ENCODE results near the gene SYT1. TPM values are rescaled to one million over a fixed set of nuclear protein-coding genes. Genes with fewer than 3 reads are reported as not detected.

SYT1 gene
- total RNA-seq = under 1 TPM; under 0.01 to 0.34 TPM

DNA sequence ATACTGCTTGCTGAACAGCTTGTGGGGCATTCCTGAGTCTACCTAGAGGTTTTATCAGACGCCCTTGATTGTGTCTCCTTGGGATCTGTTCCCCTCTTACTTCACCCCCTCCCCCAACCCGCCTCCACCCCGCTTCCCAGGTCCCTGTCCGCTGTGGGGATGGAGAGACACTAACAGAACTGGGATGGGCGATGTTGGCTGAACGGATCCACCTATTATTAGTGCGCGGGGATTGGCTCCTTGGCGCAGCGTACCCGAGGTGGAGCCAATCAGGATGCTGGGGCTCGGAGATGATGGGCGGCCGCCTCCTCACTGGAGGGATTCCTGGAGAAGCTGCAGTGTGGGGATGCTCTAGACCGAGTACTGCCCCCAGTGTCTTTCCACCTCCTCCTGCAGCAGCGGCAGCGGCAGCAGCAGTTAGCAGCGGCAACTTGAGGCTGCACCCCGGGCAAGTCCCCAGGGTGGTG, at the start of gene SYT1:
SYT1 (plus strand) TSS at position 372 of the 467 bp plus-strand sequence.

Small RNA genes lying within 50 kb of the gene (small RNA-seq; reads per million reads assigned to genes)
- 0 reads per million in 2 donors for gene MIR1252
